ENCODE data around the gene ZNF814. TPM values are rescaled to one million over a fixed set of nuclear protein-coding genes. Genes with fewer than 3 reads are reported as not detected.
"Not testable (repeated sequence)": the region's sequence is repeated elsewhere in the genome, so short reads cannot be mapped to it uniquely, and the experiment has no call there.

ZNF814 gene
- total RNA-seq, 1 donor from 2014 or later = 13.3 TPM

GRCh38 chr19:57872450-57872849 lies 16.4 kb downstream of the ZNF814 start:
- peaks cover 0 to 29% of the 10 kb centered on the region in 2 donors for H3K36me3 ChIP-seq
- peaks cover 53% of the 10 kb centered on the region for H3K9me3 ChIP-seq
- intact Hi-C loops (cut with DNase I) = no loop called here
- no peak overlapping the region for H3K27ac ChIP-seq
- no peak for TF ChIP-seq CTCF (IDR thresholded peaks at IDR 0.05)
- no peak for TF ChIP-seq POLR2AphosphoS5 (IDR thresholded peaks at IDR 0.05; ENCODE audit: insufficient read depth in 1 of 2, low read depth in 1 of 2)
- TF ChIP-seq POLR2A (IDR thresholded peaks at IDR 0.05) = no peak
- H3K4me1 ChIP-seq = no peaks in the 10 kb centered on the region
- no peaks in the 10 kb centered on the region for H3K27me3 ChIP-seq
- H3K4me3 ChIP-seq = no peak overlapping the region
- no peak for DNase-seq (ENCODE audit: extremely low spot score in 2 of 2)

DNA sequence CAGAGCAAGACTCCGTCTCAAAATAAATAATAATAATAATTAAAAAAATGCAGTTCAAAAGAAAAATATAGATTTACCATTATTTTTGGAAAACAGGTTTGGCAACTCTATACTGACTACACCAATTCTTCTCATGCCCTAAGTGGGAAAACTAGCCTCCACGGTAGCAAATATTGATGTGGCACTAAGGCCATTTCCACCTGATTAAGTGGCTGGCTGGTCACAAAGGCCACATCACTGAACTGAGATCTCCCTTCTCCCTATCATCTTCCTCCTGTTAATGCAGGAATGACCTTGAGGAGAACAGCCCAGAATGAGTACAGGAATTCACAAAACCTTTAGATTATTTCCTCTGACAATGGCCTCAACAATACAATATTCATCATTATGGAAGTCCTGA lies 18.6 kb downstream of the ZNF814 start:
- DNase-seq (ENCODE audit: extremely low spot score in 2 of 2) = no peak
- H3K4me3 ChIP-seq = no peak overlapping the region
- intact Hi-C loops (cut with DNase I) = no loop called here
- peaks cover 0 to 37% of the 10 kb centered on the region in 2 donors for H3K36me3 ChIP-seq
- H3K27me3 ChIP-seq = no peaks in the 10 kb centered on the region
- H3K4me1 ChIP-seq = no peaks in the 10 kb centered on the region
- H3K27ac ChIP-seq = no peak overlapping the region
- TF ChIP-seq POLR2A (IDR thresholded peaks at IDR 0.05) (no peak), POLR2AphosphoS5 (IDR thresholded peaks at IDR 0.05; ENCODE audit: insufficient read depth in 1 of 2, low read depth in 1 of 2) (no peak), CTCF (IDR thresholded peaks at IDR 0.05) (no peak)
- peaks cover 54% of the 10 kb centered on the region for H3K9me3 ChIP-seq

GRCh38 chr19:57869655-57870054 lies 19.2 kb downstream of the ZNF814 start:
- peaks cover 56% of the 10 kb centered on the region for H3K9me3 ChIP-seq

DNA sequence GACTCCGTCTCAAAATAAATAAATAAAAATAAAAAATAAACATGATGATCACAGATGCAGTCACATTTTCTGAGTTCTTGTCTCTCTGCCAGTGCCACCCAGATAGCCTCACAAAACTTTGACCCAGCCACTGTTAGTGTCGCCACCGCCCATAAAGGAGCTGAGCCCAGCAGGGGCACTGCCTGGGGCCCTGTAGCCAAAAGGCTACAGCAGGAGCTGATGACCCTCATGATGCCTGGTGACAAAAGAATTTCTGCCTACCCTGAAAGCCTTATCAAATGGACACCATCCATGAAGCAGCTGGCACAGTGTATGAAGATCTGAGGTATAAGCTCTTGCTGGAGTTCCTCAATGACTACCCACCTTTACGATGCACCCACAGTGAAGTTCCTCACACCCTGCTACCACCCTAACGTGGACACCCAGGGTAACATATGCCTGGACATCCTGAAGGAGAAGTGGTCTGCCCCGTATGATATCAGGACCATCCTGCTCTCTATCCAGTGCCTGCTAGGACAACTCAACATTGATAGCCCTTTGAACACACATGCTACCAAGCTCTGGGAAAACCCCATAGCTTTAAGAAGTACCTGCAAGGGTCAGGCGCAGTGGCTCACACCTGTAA lies 20.9 kb downstream of the ZNF814 start:
- Histone ChIP-seq H3K9me3 (peaks cover 51% of the 10 kb centered on the region), H3K4me3 (no peak overlapping the region), H3K36me3 (peaks cover 6 to 57% of the 10 kb centered on the region in 2 donors), H3K4me1 (no peaks in the 10 kb centered on the region), H3K27me3 (no peaks in the 10 kb centered on the region), H3K27ac (no peak overlapping the region)
- no peak for TF ChIP-seq CTCF (IDR thresholded peaks at IDR 0.05)
- no peak for TF ChIP-seq POLR2A (IDR thresholded peaks at IDR 0.05)
- TF ChIP-seq POLR2AphosphoS5 (IDR thresholded peaks at IDR 0.05; ENCODE audit: insufficient read depth in 1 of 2, low read depth in 1 of 2) = no peak
- no peak for DNase-seq (ENCODE audit: extremely low spot score in 2 of 2)
- intact Hi-C loops (cut with DNase I) = no loop called here

More at GRCh38 chr19:57869655-57870054, 19.2 kb downstream of the ZNF814 start:
- DNase-seq (ENCODE audit: extremely low spot score in 2 of 2); intact Hi-C loops (cut with DNase I); H3K4me1 ChIP-seq; H3K27ac ChIP-seq; H3K4me3 ChIP-seq; H3K27me3 ChIP-seq: not testable (repeated sequence)
- peaks cover 5 to 42% of the 10 kb centered on the region in 2 donors for H3K36me3 ChIP-seq

GRCh38 chr19:57862351-57862750 lies 26.5 kb downstream of the ZNF814 start:
- peaks cover 41% of the 10 kb centered on the region for H3K9me3 ChIP-seq
- H3K27ac ChIP-seq; intact Hi-C loops (cut with DNase I); H3K4me1 ChIP-seq; H3K4me3 ChIP-seq; DNase-seq (ENCODE audit: extremely low spot score in 2 of 2); H3K27me3 ChIP-seq: not testable (repeated sequence)
- H3K36me3 ChIP-seq = peaks cover 10 to 94% of the 10 kb centered on the region in 2 donors

- H3K4me3 ChIP-seq; H3K9me3 ChIP-seq; intact Hi-C loops (cut with DNase I); H3K27ac ChIP-seq; H3K27me3 ChIP-seq; DNase-seq (ENCODE audit: extremely low spot score in 2 of 2): not testable (repeated sequence)
- Histone ChIP-seq H3K4me1 (peaks cover 14% of the 10 kb centered on the region), H3K36me3 (peaks cover 0 to 50% of the 10 kb centered on the region in 2 donors)
Observed at GRCh38 chr19:57854117-57854516, 34.7 kb downstream of the ZNF814 start.

DNA sequence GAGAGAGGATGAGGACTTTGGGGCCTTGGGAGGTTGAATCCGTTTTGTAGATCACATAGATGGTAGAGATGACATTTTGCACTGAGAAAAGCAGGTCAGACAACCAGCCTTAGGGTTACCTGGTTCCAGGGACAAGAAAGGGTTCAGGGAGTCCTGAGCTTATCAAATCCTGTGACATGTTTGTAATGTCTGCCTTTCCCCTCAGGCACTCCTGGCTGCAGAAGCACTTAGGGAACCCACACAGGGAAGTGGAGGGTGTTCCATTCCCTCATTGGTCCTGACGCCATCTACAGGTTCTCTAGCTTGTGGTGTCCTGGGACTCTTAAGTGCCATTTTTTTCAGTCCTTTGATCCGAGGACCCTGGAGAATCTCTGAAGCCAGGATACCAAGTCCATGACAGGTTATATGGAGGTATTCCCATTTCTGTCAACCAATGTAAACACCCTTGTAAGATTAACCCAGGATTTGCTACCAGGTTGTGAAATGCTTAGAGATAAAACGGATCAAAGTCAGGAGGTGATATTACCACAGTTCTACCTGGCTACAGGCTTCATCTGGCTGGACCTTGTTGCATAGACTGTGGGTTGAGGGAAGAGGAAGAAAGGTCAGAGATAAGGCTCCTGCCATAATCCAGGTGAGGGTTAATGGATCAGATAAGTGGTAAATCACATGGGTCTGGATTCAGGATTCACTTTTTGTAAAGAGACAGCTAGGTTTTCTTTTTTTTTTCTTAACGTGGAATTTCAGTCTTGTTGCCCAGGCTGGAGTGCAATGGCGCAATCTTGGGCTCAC lies 36.8 kb downstream of the ZNF814 start:
- H3K9me3 ChIP-seq; H3K27me3 ChIP-seq; H3K4me3 ChIP-seq; DNase-seq (ENCODE audit: extremely low spot score in 2 of 2); intact Hi-C loops (cut with DNase I); H3K27ac ChIP-seq: not testable (repeated sequence)
- H3K36me3 ChIP-seq = peaks cover 0 to 33% of the 10 kb centered on the region in 2 donors
- peaks cover 14% of the 10 kb centered on the region for H3K4me1 ChIP-seq

All from vagina (tissue), 2 donors.